Measurements from ENCODE around the gene NAMPT. TPM values are rescaled to one million over a fixed set of nuclear protein-coding genes. Genes with fewer than 3 reads are reported as not detected.

NAMPT gene
- total and polyA plus RNA-seq, 9 of the 15 experiments (the other 6 are each of a cell fraction or from before 2014, with no cell fraction given) = 41.1 to 160 (median 106) TPM

GRCh38 chr7:106332201-106332600, 47.4 kb upstream of the NAMPT start:
- FAIRE-seq = no peak
- intact Hi-C loops (cut with micrococcal nuclease) (no loop called here), in situ Hi-C loops (cut with MboI) (no loop called here)
- Histone ChIP-seq H3K79me2 (ENCODE audit: control insufficient read depth, insufficient read depth, low read length) (no peaks in the 10 kb centered on the region), H2AFZ (ENCODE audit: low read depth, low read length) (no peak overlapping the region), H3K36me3 (ENCODE audit: control insufficient read depth, insufficient read depth, low read length) (no peaks in the 10 kb centered on the region), H4K20me1 (replicated peaks; ENCODE audit: control insufficient read depth, insufficient read depth, low read length) (no peaks in the 10 kb centered on the region), H3K27ac (ENCODE audit: extremely low read depth, low read depth, low read length) (no peak overlapping the region), H3K9me3 (replicated peaks; ENCODE audit: control insufficient read depth, insufficient read depth, low read depth, low read length) (peaks cover 5% of the 10 kb centered on the region; the same call in 1 of the 2 replicates), H3K4me1 (replicated peaks in 1 of 2; ENCODE audit: control insufficient read depth in 2 of 2, insufficient read depth in 2 of 2, low read length in 2 of 2) (no peaks in the 10 kb centered on the region; a peak in 1 of 5 replicates), H3K27me3 (ENCODE audit: control insufficient read depth in 2 of 2, insufficient read depth in 2 of 2, low read length in 2 of 2) (no peaks in the 10 kb centered on the region), H3K9me1 (ENCODE audit: control insufficient read depth, insufficient read depth, low read length) (no peaks in the 10 kb centered on the region), H3K4me3 (no peak overlapping the region), H3K9ac (ENCODE audit: insufficient read depth in 1 of 2, low read depth in 2 of 2, low read length in 2 of 2) (no peak overlapping the region), H3K4me2 (ENCODE audit: insufficient read depth, low read length) (no peak overlapping the region)
- 40% methylated on average over 4 of the region's 4 CpGs for WGBS (ENCODE audit: insufficient coverage, low coverage, missing lambda C conversion rate)
- DNase-seq (ENCODE audit: extremely low read depth in 1 of 4, low spot score in 3 of 4) = no peak
- TF ChIP-seq POLR2H (tag; IDR thresholded peaks at IDR 0.05; ENCODE audit: low read depth) (no peak), ZBTB17 (CRISPR knock-in tag; IDR thresholded peaks at IDR 0.05) (no peak), BRCA1 (IDR thresholded peaks at IDR 0.05) (no peak), BRCA1 (CRISPR knock-in tag; IDR thresholded peaks at IDR 0.05) (no peak), NR2C2 (CRISPR knock-in tag; IDR thresholded peaks at IDR 0.05) (no peak), NR2C2 (tag; IDR thresholded peaks at IDR 0.05) (no peak), RCOR1 (IDR thresholded peaks at IDR 0.05; ENCODE audit: borderline replicate concordance in 1 of 2, low read depth in 2 of 2, low read length in 2 of 2) (no peak), MEIS2 (IDR thresholded peaks at IDR 0.05; ENCODE audit: partially characterized antibody) (no peak), RBM17 (IDR thresholded peaks at IDR 0.05; ENCODE audit: borderline replicate concordance, low read depth, low read length) (no peak), MITF (IDR thresholded peaks at IDR 0.05) (no peak), TCF7L2 (IDR thresholded peaks at IDR 0.05; ENCODE audit: low read depth, low read length) (no peak), PRPF4 (IDR thresholded peaks at IDR 0.05; ENCODE audit: insufficient read depth, low read depth, low read length, poor library complexity, severe bottlenecking) (no peak), SRSF7 (optimal IDR thresholded peaks at IDR 0.05; ENCODE audit: low read depth, low read length) (no peak), CHD1 (IDR thresholded peaks at IDR 0.05; ENCODE audit: low read length) (no peak), NR3C1 (CRISPR knock-in tag; IDR thresholded peaks at IDR 0.05) (no peak)
- CTCF ChIA-PET (ENCODE audit: low intra/inter-chr PET ratio) = no interaction called here
- BruUV-seq (replicated peaks) = no TSS peak
- POLR2A ChIA-PET = interaction anchor here (1.1 to 1.4 kb wide), 3 partner anchors 14 to 26 kb away, joined by 3 to 10 read pairs (median 3); no protein-coding TSS in a partner anchor
- ATAC-seq = no peak

Data from K562 (cell line).